MV-4-11 (cell line): Measurements from ENCODE around the gene NSMF.

Experiments used
- DNase-seq: peaks from one replicate; lab custom pipeline; 2025; lab: John Stamatoyannopoulos, UW

NSMF gene, protein sequence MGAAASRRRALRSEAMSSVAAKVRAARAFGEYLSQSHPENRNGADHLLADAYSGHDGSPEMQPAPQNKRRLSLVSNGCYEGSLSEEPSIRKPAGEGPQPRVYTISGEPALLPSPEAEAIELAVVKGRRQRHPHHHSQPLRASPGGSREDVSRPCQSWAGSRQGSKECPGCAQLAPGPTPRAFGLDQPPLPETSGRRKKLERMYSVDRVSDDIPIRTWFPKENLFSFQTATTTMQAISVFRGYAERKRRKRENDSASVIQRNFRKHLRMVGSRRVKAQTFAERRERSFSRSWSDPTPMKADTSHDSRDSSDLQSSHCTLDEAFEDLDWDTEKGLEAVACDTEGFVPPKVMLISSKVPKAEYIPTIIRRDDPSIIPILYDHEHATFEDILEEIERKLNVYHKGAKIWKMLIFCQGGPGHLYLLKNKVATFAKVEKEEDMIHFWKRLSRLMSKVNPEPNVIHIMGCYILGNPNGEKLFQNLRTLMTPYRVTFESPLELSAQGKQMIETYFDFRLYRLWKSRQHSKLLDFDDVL

DNA sequence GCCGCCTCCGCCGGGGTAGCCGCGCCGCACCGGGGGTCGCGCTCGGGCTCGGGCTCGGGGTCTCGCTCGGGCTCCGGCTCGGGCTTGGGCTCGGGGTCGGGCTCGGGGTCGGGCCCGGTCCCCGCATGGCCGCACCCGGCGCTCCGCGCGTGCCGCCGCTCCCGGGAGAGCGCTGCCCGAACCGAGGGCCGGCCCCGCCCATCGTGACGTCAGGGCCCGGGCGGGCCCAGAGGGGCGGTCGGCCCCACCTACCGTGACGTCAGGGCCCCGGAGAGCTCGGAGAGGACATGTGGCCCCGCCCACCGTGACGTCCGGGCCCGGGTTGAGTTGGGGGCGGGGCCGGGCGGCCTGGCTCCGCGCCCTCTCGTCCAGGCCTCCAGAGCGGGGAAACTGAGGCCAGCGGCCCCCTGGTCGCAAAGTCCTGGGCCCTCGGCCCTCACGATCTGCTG is at the start of gene NSMF:
TSS of gene NSMF (minus strand) at position 183 of the 449 bp plus-strand sequence. CDS start 232 bp downstream, outside the sequence.
- DNase-seq, result peak; percentile 74

DNA sequence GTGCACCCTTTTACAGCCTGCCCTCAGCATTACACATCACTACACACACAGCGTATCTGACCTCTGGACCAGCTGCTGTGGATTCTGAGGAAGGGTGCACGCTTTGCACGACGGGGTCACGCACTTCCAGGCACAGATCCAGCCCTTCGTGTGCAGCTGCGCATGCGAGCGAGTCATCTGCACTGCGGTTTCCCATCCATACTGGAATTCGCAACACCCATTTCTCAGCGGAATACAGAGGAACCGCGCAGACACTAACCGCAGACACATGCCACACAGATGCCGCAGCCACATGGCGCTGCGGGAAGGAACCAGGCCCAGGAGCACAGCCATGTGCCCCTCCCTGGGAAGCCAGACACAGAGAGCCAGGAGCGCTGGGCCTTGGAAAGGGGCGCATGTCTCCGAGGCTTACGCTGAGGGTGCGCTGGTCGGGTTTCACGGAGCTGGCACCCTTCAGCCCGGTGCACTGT is 47.6 kb upstream of the NSMF start:
- no peak for DNase-seq

DNA sequence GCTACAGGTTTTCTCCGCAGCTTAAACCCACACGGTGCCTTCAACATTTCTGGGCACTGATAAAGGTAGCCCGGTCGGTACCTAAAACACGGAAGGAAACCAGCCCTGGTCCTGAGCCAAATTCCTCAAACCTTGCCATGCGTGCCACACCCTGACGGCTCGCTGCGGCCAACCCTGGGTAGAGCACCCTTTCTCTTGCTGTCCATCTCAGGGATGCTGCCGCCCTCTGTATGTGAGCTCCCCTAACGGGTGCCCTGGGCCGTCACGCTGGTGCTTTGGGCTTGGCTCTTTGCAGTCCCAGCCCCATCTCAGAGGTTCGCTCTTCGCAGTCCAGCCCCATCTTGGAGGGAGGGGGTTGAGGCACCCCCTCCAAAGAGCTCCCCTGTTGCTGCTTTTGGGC is 47.1 kb upstream of the NSMF start:
- DNase-seq, result no peak

DNA sequence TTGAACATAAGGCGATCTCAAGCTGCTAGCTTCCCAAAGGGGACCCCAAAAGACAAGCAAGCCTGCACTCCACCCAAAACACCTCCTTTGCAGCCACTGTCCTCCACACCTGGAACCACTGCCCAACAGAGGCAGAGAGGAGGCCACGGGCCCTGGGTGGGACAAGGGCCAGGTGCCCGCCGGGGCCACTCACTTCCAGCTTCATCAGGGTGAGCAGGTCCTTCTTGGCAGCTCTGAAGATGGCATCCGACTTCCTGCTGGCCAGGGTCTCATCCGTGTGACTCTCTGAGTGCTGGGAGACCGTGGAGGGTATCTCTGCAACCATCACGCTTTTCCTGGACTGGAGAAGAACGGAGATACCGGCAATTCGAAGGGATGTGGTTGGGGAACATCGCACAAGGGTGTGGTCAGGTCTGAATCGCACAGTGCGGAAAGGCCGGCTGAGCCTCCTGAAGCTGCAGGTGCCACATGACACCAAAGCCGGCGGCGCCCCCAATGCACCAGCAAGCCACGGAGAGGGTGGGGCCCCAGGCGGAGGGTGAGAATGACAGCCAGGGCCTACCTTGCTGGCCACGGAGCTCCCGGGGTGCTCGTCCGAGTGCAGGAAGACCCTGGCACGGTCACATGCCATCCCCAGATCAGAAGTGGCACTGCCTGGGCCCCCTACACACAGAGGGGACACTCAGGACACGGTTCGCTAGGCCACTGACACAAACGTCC is 46.4 kb upstream of the NSMF start:
- DNase-seq, result no peak

DNA sequence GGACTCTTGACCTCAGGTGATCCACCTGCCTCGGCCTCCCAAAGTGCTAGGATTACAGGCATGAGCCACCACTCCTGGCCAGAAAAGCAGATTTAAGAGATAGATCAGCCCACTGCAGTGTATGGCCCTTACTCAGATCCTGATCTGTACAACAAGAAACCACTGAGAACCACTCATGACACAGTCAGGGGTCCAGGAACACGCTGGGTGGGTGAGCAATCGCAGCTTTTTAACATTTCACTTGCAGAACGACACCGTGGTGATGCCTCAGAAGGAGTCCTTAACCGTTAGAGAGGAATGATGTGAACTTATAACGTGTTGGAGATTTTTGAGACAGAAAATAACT is 45.3 kb upstream of the NSMF start:
- DNase-seq, result no peak

DNA sequence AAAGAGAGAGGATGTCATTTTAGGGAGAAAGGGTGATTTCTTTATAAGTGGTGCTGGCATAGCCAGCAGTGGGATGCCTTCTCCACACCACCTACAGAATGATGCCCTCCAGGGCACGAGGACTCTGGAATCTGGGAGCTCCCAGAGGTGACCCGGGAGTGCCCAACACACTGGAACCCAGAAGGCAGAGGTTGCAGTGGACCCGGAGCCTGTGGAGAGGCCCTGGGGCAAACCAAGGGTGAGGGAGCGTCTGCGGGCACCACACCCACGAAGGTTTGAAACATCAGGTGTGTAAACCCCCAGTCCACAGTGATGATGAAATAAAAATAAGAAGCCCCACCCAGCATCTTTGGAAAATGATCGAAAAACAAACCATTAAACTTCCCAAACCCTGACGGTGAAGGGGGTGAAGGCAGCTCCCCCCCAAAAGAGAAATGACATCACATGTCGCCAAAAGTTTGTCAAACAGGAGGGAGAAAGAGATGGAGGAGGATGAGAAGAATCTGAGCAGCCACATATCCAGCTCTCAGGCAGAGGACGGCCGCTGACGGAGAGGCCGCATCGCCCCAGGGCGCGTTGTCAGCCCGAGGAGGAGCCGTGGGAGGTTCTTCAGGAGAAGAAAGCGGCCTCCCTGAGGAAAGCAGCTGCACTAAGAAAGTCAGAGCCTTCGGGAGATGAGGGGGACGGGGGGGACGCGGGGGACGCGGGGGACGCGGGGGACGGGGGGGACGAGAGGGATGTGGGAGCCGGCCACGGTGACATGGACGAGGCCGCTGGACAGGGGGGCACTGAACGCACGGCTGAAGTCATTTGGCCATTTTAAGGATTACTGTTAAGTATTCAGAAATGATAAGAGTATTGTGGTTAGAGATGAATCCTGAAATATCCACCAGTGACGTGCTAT is 43.1 kb upstream of the NSMF start:
- no peak for DNase-seq

DNA sequence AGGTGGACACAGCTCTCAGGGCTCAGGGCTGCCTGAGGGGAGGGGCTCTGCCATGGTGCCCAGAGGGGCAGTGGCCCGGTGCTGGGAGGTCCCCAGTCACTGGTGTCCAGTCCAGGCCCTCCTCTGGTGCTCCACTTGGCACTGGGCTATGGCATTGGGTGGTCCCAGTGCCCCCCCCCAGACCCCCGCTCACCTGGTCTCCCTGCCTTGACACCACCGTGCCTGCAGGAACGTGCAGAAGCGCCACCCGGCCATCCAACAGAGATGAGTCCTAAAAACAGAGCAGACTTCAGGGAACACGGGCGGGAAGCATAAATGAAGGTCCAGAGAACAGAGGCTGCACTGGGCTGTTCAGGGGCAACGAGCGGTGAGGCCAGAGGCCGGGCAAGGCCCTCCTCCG is 42.3 kb upstream of the NSMF start:
- DNase-seq, result no peak

DNA sequence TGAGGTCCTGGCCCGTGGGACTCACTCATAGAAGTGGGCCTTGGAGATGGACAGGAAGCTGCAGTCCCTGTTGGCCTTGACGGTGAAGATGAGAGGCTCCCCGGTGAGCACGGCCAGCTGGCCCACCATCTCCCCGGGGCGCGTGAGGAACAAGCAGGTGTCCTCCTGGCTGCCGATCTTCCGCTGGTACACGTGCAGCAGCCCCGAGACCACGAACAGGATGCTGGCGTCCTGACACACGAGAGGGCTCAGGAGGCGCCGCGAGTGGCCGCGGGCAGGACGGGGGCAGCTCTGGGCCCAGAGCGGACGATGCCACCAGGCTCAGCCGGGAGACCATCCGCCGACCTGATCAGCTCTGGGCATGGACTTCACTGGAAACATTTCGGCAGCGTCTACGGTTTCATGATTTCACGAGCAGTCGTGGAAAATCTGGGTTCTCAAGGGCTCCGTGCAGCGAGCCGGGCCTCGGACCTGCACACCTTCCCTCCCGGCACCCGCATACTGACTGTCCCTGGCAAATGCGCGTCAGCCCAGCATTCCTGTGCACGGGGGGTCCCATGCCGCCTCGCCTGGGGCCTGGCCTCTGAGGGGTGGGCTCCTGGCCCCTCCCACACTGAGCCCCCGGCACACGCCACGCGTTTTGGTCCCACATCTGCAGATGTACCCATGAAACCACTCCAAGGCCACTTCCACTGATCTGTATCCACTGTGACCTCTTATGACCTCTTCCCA is 41.7 kb upstream of the NSMF start:
- no peak for DNase-seq

DNA sequence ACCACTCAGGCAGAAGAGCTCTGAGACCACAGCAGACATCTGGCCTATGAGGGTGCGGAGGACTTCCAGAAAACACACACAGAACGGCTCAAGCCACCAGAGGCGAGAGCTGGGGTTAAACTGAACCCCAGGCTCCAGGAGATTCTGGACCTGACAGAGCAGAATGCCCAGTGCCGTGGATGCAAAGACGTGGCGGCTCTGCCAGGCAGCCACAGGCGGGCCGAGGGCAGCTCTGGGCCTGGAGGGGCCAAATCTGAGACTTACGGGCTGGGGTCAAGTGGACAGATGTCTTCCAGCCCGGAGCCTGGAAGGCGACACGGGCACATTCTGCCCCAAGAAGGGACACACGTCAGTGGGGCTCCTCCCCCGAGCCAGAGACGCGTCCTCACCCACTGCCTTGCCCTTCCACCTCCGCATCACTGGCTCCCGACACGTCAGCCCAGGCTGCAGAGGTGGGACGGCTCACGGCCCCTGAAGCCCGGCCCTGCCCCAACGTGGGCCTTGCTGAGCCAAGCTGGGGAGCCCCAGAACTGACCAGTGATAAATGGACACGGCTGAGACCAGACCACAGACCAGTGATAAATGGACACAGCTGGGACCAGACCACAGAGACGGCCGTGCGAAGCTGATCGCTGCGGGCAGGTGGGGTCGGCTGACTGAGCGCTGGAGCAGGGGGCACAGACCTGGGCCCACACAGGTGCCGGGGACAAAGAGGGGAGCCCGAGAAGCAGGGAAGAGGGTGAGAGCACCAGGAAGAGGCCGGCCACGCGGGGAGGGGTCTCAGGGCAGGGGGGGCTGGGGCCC is 40.9 kb upstream of the NSMF start:
- no peak for DNase-seq

DNA sequence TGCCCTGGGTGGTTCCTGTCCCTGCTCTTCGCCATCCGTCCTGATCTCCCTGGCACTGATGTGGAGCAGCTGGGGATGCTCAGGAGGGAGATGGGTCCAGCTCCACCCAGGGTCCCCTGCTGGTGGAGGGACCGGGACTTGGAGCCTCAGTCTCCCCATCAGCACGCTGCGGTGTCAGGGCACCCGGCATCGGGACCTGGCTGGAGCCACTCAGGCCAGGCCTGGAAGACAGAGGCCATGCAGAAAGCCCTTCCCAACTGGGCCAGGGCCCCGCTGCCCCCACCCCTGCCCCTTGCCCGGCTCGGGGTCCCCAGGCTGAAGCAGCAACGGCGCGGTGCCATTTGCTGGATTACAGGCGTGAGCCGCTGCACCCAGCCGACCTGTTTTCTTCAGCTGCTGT is 40.3 kb upstream of the NSMF start:
- no peak for DNase-seq

DNA sequence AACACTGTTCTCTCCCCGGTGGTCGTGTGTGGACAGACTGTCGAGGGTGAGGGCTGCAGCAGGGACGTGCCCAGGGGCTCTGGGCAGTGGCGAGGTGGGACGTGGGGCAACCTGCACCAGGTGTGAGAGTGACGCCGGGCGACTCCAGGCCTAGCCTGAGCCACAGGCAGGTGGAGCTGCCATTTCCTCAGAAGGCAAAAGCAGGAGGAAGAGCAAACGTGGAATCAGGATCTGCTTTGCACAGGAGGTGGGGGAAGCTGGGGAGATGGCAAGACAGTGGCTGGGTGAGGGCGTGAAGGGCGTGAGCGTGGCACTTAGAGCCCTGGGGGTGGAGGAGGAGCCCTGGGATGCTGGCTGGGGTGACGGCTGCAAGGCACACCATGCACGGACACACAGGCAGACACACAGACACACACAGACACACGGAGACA is 39.6 kb upstream of the NSMF start:
- DNase-seq, result no peak

DNA sequence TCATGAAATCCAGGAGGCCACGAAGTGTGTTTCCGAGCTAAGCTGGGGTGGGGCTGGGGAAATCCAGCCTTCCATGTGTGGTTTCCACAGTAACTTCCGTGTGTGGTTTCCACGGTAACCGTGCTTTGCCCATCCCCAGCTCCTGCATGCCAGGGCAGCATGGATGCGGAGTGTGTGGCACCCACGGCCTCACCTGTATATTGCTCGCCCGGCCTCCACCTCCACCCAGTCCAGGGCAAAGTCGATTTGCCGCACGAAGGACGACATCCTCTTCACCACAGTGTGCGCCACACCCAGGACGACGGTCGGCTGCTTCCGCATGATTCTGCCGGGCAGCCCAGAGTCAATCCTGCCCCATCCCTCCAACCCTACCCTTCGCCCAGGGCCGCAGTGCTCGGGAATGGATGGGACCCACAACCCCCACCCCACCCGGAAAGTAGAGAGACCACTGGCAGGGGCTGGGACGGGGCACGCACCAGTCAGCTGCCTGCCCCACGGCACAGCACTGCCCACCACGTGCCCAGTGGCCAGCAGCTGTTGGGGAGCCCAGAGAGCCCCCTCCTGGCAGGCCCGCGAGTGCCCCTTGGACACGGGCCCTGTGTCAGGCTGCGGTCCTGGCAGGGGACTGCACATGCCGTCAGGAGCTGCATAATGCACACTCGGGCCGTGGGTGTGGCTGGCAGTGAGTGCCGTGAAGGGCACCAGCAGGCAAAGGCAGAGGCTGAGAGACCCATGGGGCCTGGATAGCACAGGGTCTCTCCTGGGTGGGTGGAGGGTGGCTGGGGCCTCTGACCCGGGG is 39.0 kb upstream of the NSMF start:
- DNase-seq, result no peak

DNA sequence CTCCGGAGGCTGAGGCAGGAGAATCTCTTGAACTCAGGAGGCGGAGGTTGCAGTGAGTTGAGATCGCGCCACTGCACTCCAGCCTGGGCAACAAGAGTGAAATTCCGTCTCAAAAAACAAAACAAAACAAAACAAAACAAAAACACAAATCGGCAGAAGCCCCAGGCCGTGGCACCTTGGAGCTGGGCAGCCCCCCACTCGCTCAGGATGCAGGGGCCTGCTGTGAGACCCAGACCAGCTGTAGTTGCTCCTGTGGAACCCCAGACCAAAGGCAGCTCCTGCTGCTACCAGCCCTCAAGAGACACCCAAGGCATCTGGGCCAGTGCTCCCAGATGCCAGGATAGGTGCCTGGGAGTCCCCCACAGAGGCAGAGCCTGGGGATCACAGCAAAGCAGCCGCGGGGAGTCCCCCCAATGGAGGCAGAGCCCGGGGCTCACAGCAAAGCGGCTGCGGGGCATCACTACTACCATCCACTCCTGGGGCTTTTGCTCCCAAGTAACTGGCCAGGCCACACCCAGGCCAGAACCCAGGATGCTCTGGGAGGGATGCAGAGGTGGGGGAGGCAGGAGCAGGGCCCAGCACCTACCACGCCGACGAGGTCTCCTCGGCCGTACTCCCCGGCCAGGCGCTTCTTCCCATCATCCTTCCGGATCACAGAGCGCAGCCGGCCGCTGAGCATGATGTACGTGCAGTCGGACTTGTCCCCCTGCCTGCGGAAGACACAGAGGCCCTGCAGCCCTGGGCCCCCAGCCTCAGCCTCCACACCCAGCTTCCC is 37.7 kb upstream of the NSMF start:
- DNase-seq, result no peak

DNA sequence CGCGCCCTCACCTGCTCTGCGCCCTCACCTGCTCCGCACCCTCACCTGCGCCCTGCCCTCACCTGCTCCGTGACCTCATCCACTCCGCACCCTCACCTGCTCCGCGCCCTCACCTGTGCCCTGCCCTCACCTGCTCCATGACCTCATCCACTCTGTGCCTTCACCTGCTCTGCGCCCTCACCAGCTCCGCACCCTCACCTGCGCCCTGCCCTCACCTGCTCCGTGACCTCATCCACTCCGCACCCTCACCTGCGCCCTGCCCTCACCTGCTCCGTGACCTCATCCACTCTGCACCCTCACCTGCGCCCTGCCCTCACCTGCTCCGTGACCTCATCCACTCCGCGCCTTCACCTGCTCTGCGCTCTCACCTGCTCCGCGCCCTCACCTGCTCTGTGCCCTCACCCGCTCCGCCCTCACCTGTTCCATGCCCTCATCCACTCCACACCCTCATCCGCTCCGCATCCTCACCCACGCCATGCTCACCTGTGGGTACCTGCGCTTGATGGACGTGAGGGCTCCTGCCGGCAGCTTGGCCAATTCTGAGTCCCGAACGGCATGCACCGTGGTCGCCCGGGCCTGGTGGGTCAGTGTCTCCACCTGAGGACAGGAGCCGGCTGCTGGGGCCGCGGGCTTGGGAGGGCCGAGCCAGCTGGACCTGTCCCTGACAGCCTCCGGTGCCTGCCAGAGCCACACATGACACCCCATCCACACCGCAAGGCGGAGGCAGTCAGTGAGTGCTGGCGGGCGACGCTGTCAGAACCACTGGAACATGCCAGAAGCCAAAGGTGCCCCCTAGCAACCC is 35.6 kb upstream of the NSMF start:
- DNase-seq, result no peak

DNA sequence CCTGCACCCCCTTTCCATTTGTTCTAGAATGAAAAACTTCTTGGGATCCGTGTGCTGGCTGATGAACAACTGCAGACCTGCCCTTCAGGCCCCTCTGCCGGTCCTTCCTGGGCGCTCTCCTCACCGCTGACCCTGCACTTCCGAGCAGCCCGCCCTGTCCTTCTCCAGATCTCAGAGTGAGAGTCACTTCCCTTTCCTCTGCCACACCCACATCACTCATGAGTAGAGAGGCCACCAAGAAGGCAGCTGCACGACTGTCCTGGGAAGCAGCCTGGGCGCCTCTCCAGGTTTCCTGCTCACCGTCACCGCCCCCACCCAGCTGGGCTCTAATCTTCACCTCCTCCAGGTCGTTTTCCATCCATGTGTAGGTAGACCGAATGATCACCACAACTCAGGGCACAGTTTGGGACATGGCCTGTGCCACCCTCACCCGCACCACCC is 35.0 kb upstream of the NSMF start:
- DNase-seq, result peak; percentile 82

DNA sequence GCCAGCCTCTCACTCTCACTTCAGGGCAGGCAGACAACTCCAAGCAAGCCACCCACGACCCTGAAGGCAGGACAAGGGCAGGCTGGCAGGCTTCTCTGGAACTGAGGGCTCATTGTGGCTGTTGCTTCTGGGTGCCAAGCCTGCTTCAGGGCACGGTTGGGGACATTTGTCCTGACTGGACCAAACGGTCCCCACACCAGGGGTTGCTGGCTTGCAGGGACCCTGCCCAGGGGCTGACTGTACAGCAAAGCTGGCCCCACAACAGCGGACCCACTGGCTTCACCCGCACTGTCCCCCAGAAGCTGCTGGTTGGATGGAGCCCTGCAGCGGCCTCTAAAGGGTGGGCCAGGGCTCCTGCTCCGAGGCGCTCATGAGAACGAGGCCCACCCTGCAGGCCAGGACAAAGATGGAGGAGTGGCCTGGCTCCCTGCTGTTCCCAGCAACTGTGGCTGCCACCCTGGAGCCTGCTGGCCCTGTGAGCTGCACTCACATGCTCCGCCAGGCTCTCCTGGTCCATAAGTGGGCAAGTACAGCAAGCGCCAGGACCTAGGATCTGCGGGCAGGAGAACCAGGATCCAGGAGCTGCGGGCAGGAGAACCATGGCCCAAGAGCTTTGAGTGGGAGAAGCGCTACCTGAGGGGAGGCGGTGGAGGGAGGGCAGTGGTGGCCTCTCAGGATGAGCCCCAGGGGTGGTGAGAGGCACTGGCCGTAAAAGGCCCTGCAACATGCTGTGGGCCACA is 34.4 kb upstream of the NSMF start:
- DNase-seq, result no peak
